Activated T-helper 9 cell treated with anti-CD3 and anti-CD28 coated beads, Interleukin-2, amount 50 U/mL, for 16 hours (primary cell): ENCODE results near the gene RASSF3.

Experiments used
- DNase-seq: peaks from one replicate; pipeline ENCODE4 v3.0.0-alpha.2; 2020; ENCODE audit warnings: low read depth

The RASSF3 gene

DNA sequence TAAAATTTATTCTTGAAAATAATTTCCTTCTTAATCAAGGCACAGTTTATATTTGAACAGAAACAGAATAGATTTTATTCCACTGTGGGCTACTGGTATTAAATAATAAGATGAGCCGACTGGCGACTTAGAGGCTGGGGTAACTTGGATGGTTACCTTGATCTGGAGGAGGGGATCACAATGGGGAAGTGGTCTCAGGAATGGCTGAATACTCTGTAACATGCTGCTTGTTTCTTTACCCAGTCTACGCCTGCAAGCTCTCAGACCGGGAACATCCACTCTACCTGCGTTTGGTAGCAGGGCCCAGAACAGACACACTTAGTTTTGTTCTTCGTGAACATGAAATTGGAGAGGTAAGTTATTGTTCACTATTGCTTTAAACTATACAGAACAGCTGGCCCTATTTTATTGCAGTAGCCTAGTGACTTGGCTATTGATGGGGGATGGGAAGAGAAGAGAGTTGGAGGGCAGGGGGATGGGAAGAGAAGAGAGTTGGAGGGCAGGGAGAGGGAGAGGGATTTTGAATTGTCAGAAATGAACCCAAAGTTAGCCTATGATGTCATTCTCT, 81.0 kb downstream of the RASSF3 start:
- DNase-seq = no peak

DNA sequence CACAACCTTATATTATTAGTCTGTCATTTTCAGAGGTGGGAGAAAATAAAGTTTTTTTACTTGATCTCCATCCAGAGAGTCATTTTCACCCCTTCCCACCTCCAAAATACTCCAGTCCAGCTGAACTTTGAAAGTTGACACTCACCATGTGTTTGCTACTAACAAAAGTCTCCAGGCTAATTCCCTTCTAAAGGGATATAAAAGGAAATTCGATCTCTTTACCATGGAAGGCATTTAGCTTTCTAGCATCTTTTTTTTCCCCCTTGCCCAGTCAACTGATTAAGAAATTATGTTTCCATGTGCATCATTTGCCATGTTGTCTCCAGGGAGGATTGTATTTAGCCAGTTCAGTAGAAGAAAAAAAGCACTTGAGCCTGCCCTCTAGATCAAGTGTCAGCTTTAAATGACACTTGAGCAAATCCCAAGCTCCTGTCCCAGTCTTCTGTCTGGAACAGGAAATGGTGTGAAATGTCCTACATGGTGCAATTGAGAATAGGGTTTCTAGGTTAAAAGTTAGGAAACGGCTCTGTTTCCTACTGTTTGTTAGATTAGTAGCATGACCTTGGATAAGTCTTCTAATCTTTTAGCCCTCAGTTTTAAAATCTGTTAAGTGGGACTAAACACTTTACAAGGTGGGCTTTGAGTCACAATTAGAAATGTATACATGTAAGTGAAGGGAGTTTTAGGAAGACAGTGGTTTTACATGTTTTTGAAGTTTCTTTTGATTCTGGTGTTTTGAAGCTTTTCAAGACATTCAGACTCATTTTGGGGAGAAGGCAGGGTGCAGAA, 81.7 kb downstream of the RASSF3 start:
- DNase-seq = no peak

DNA sequence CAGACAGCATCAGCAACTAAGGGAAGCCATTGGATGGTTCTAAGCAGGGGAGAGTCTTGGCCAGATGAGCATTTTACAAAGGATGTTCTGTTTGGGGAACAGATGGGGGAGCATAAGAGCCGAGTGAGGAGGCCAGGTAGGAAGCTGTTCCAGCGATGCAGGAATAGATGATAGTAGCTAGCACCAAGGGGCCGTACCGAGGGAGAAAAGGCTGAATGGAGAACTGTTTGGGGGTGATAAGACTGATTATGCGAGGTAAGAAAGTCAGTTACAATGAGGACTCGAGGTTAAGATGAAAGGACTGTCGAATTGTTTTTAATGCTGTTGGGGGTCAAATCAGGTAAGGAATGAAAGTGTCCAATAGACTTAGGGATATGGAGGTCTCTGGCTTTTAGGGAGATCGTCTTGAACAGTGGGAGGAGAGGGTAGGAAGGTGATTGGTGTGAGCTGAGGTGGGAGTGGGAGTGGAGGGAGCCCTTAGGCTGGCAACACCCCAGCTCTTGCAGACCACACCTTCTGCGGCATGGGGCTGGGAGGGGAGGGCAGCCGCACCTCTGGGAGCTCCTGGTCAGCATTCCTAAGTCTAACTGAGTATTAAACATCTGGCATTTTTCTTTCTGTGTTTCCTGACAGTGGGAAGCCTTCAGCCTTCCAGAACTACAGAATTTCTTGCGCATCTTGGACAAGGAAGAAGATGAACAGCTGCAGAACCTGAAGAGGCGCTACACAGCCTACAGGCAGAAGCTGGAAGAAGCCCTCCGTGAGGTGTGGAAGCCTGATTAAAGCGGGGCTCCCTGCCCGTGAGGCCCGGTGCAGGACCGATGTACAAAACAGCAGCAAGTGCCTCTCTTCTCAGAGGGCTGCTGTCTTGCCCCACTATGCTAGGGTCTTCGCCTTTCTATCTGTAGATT, 84.1 kb downstream of the RASSF3 start:
- DNase-seq = no peak

DNA sequence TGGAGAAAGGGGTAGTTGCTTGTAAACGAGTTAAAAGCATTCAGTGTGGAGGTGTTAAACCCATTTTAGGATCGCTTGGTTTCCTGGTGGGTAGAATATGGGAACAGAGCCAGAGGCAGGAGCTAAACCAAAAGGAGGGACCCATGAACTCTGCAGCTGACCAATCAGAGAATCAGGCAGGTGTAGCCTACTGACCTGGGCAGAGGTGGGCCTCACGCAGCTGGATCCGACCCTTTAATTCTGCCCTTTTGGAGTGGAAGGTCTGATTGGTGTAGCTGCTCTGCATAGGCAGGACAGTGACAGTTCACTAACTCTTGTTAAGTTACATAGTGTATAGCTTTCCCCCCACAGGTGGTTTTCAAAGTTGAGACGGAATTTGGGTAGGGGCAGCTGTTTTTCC, 85.3 kb downstream of the RASSF3 start:
- no peak for DNase-seq

DNA sequence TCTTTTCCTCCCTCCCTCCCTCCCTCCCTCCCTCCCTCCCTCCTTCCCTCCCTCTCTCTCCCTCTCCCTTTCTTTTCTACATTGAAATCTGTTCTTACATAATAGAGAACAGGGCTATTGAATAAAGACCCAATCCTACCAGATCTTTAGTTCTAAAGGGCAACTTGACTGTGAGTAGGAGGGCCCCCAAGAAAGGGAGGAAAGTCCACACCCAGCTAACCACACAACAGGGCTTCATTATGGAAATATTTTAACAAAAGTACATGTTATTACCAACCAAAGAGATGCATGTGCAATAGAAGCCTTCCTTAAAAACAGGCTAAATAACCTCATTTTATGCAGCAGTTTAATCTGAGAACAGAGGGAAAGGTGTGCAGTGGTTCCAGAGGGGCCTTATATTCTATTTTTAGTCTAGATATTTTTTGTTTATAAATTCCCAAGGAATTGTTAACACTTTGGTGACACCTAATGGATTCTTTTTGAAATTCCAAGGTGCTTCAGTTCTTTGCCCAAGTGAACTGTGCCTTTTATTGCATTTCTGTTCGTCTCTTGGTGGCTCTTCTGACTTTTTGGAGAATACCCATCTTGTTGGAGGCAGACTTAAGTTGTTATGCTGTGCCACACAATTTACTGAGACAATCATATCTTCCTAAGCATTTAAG, 85.9 kb downstream of the RASSF3 start:
- no peak for DNase-seq

DNA sequence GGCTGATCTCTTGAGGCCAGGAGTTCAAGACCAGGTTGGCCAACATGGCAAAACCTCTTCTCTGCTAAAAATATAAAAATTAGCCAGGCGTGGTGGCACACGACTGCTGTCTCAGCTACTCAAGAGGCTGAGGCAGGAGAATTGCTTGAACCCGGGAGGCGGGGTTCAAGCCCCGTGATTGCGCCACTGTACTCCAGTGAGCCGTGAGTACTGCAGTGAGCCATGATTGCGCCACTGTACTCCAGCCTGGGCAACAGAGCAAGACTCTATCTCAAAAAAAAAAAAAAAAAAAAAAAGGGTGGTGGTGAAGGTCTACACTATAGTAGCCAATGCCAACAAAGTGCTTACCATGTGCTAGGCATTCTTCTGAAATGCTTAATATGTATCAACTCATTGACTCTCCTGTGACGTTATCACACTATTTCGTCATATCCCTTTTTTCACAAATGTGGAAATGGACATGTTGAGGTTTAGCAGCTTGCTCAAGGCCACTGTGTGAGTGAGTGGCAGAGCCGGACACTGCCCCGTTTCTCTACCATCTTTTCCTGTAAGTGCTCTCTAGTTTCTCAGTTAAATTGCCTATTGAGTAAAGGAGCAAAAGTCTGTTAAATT, 89.3 kb downstream of the RASSF3 start:
- DNase-seq = no peak

DNA sequence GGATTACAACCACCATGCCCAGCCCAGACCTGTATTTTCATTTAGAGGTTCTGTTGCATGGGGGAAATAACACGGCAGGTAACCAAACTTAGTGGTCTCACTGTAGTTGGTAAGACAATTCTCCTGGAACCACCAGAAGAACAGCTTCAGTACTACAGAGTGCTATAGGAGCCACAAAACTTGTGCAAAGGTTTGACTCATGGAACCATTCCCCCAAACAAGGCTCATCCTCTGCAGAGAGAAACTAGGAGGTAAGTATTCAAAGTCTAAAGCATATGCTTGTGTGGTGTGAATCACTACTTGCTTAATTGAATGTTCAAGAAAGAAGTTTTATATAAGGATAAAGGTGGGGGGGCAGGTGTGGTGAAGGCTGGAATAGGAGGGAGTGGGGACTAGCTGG, 90.2 kb downstream of the RASSF3 start:
- no peak for DNase-seq

DNA sequence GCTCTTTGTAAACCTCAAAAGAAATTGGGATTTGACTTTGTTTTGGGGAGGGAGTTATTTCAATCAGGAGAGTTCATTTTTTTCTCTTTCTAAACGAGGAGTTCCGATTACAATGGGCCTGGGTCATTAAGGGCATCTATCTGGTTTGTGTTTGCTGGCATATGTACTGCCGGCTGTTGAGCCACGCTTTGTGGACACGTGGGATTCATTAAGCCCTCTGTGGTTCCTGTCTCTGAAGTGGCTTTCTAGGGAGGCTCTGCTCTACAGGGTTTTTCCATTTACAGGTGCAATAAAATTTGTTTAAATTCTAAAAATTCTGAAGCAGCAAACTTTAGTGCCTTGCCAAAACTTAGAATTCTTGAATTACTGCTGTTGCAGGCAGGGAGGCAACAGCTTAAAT, 91.0 kb downstream of the RASSF3 start:
- no peak for DNase-seq

DNA sequence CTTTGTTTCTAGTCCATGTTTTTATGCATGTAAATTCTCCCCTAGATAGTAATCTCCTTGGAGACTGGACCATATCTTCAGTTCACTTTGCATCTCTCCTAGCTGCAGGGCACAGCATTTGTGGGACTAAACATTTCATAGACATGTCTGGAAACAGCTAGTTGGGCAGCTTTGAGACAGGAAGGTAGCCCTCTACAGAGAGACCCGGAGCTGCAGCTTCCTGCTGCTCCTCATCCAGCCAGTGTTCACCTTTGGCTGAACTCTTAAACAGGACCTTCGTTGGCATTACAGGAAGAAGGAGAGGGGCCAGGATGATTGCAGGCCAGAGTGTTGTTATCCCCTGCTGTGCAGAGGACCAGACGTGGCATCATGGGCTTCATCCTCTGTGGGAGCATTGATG, 96.0 kb downstream of the RASSF3 start:
- no peak for DNase-seq

DNA sequence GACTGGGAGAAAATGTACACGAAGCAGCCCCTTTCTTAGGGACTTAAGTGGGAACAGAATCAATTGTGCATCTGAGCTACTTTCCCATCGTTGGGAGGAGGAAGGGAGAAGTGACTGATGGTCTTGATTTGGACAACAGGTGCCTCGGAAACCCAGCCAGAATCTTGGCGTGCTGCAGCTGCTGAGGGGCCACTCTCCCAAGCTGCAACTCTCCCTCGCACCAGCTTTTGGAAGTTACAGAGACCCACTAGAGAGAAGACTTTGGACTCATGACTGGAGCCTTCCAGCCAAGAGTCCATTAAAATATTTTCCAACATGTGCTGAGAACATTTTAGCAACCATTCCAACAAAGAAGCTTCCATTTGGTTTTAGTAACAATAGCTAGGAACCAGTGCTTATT, 96.6 kb downstream of the RASSF3 start:
- DNase-seq = no peak

DNA sequence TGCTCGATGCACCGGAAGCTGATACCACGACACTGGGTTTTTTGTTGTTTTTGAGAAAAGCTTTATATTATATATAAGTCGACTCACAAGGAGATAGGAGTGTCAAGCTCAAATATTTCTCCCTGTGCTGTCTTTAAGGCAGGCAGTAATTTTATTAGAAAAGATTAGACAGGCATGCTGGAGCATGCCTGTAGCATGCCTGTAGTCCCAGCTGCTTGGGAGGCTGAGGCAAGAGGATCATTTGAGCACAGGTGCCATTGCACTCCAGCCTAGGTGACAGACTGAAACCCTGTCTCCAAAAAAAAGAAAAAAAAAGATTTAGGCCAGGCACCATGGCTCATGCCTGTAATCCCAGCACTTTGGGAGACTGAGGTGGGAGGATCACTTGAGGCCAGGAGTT, 97.1 kb downstream of the RASSF3 start:
- DNase-seq = no peak

DNA sequence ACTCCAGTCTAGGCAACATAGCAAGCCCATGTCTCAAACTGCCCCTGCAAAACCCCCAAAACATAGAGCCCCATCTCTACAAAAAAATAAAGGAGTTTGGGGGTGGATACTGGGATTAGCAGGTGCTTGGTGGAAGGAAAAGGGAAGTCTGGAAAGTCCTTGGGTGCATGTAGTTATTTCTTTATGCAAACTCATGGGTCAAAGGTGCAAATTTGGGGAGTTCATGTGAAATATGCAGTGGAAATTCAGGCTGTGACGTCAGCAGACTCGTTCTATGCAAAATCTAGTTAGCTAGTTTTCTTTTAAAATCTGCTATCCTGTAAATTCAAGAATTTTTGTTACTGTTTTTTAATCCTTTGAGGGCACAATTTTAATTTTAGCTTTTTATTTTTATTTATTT, 97.6 kb downstream of the RASSF3 start:
- no peak for DNase-seq

DNA sequence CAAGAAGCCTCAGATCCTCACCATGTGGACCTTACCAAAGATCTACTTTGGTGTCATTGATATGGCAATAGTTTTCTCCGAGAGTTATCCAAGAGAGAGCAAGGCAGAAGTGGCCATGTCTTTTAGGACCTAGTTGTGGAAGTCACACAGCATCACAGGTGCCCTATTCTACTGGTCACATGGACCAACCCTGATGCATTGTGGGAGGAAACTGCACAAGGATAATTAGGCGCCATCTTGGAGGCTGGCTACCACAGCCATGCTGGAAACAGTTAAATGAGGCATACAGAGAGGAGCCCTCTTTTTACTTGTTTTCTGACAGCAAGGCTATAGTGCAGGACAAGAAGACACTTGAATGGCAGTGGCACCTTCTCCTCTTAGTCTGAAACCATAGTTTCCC, 99.1 kb downstream of the RASSF3 start:
- no peak for DNase-seq

DNA sequence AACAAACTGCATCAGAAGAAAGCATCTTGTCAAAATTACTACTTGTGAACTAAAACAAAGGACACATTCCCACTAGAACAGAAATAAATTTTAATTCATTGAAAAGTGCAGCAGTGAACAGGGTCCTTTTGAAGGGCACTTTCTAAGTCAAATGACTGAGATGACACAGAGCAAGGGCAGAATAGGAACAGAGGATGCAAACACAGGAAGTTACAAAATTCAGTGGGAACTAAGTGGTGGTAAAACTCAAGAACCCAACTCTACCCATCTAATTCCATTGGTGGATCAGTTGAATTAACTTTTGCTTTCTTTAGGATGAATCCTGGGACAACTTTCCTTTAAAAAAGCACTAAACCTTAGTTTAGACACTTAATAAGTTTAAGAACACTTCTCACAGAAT, 103.1 kb downstream of the RASSF3 start:
- DNase-seq = no peak

DNA sequence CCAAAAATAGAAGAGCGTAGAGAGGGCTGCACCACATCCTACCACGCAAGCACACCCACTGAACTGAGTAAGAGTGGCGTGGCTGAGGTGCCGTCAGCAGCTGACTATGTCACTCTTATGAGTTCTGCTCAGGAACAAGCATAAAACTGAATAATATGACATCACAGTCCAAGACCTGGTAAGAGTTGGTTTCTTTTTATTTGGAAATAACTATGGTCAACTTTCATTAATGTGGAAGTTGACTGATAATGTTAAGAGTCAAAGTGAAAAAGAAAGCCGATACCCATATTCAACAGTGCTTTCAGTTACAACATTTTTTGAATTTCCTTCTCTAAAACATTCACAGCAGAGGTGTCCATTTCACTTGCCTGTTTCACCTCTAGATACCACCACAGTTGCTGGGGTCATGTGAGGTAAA, 104.3 kb downstream of the RASSF3 start:
- DNase-seq = no peak

DNA sequence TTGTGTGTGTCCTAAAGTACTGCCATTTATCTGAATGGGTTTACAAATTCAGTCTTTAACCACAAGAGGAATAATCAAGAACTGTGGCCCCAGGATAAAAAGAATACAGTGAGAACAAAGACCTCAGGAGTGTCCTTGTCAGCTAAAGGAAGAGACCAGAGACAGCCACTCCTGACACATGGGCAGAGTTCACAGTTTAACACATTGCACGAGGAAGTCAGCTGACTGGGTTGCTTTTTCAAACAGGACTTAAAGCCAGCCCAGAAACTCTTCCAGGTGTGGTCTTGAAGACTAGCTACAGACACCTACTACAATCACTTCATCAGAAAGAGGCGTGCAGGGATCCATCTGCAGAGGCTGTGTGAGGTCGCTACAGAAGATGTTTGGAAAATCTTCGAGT, 106.1 kb downstream of the RASSF3 start:
- DNase-seq = no peak

DNA sequence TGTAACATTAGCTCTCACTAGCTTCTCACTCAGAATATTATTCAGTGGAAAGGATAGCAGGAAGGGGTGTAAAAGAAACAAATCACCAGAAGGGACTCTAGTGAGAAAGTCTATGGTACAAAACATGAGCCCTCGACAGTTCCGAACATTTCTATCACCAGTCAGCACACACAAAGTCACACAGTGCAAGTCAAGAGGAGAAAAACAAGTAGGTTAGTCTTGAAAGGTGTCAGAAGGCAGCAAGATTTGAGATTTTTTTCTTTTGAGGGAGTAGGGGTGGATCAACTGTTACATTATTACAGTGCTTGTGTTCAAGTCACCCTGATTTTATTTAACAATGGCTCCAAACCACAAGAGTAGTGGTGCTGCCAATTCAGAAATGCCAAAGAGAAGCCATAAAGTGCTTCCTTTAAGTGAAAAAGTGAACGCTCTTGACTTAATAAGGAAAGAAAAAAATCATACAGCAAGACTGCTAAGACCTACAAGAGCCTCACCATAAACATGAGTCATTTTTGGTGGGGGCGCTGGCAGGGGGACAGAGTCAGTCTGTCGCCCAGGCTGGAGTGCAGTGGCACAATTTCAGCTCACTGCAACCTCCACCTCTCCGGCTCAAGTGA, 106.7 kb downstream of the RASSF3 start:
- DNase-seq = no peak

DNA sequence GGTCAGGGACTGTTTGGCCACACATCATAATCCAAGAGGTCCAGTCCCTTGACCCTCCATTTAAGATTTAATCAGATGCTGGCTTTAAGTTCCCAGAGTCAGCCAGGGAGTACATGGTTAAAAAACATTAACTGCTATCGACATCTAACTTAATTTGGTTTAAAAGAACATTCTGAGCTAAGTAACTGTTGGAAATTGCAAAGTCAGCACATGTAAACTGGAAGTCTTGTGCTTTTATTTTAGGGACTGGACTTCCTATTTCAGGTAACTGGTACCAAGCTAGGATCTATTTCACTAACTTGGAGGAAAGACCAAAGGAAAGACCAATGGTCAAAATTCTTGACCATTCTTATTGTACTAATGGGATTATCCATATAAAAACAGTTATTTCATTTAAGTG, 108.4 kb downstream of the RASSF3 start:
- DNase-seq = no peak

DNA sequence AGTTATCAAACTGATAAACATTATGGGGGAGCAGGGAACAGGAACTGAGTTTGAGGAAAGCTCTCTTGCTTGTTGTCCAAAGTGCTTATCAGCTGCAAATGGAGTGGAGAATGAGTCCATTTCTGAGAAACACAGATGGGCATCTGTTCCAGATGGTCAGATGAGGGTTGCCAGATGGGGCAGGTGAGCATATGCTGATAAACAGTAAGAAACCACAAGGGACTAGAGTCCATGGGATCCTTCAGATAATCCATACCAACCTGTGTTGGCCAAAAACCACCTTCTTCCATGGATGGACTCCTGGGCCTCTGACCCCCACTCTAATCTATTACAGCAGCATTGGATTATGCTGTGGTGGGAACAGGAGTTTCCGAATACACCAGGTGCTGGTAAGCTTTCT, 110.6 kb downstream of the RASSF3 start:
- no peak for DNase-seq

DNA sequence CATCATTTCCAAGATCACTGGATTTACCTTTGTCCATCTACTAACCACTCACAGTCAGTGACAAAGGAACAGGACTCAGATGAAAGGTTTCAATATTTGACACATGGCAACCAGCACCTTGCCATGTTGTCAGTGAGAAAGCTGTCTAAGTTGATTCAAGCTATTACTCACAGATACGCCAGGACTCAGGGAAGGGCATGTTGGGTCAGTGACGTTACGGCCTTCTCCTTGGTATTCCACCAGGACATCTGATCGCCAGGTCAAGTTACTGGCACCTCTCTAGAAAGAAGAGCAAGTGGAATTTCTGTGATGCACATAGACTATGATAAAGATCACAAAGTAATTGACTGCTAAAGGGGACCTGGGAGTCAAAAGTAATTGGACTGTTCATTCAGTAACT, 112.5 kb downstream of the RASSF3 start:
- DNase-seq = no peak

DNA sequence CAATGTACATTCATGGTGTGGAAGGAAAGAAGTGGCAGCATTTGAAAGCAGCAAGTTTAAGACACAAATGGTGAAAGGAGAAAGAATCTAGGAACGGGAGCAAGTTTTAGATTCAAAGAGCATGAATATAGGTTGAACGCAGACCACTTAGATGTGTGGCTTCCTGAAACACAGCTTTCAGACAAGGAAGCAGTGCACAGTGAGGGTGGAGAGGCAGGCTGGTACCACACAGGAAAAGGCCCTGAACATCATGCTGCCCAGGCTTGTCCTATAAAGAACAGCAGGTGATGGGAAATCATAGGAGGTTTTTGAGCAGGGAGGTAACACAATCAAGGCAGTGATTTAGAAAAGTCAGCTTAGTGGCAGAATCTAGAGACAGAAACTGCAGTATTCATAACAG, 113.3 kb downstream of the RASSF3 start:
- no peak for DNase-seq
